Mesendoderm (in vitro differentiated cells): Measurements from ENCODE around the gene RHOBTB3.
A peak's percentile ranks its signal among the peaks of the same experiment; 100 is the strongest.
"Not testable (repeated sequence)": the region's sequence is repeated elsewhere in the genome, so short reads cannot be mapped to it uniquely, and the experiment has no call there.

Experiments
- DNase-seq: peaks from one replicate; pipeline ENCODE4 v3.0.0; 2013
- H2AK5ac ChIP-seq: 2 replicates; pipeline ENCODE4 v1.6.1; 2013; ENCODE audit warnings: low read length, inconsistent platforms
- H2BK120ac ChIP-seq: 2 replicates; pipeline ENCODE4 v1.6.1; 2013; ENCODE audit warnings: low read depth, mild to moderate bottlenecking, low read length, moderate library complexity, mixed read lengths
- H2BK15ac ChIP-seq: replicated peaks from 2 replicates; pipeline ENCODE4 v1.6.1; 2013; ENCODE audit warnings: low read depth, mild to moderate bottlenecking, moderate library complexity
- H2BK5ac ChIP-seq: 2 replicates; pipeline ENCODE4 v1.6.1; 2013; ENCODE audit warnings: low read length, inconsistent platforms
- H3K18ac ChIP-seq: 2 replicates; pipeline ENCODE4 v1.6.1; 2013; ENCODE audit warnings: mild to moderate bottlenecking, low read length, mixed read lengths
- H3K23ac ChIP-seq: one replicate; pipeline ENCODE4 v1.6.1; 2013; ENCODE audit warnings: low read length
- H3K27ac ChIP-seq: 2 replicates; pipeline ENCODE4 v1.5.1; 2013; ENCODE audit warnings: low read depth, mild to moderate bottlenecking, inconsistent platforms, low read length, moderate library complexity
- H3K27me3 ChIP-seq: 2 replicates; pipeline ENCODE4 v1.6.1; 2013; ENCODE audit warnings: low read length, control low read depth, mild to moderate bottlenecking, inconsistent platforms; ENCODE audit not compliant: insufficient read depth, poor library complexity
- H3K36me3 ChIP-seq: 2 replicates; pipeline ENCODE4 v1.6.1; 2013; ENCODE audit warnings: low read length, inconsistent platforms; ENCODE audit not compliant: control insufficient read depth, insufficient read depth
- H3K4ac ChIP-seq: one replicate; pipeline ENCODE4 v1.6.1; 2013; ENCODE audit warnings: low read depth, mild to moderate bottlenecking, low read length, moderate library complexity
- H3K4me1 ChIP-seq: 2 replicates; pipeline ENCODE4 v1.6.1; 2013; ENCODE audit warnings: low read depth, low read length, inconsistent platforms; ENCODE audit not compliant: control insufficient read depth
- H3K4me2 ChIP-seq: 2 replicates; pipeline ENCODE4 v1.6.1; 2013; ENCODE audit warnings: low read length
- H3K4me3 ChIP-seq: 2 replicates; pipeline ENCODE4 v1.5.1; 2013; ENCODE audit warnings: mild to moderate bottlenecking, low read length
- H3K56ac ChIP-seq: one replicate; pipeline ENCODE4 v1.6.1; 2013; ENCODE audit warnings: low read length
- H3K79me1 ChIP-seq: 2 replicates; pipeline ENCODE4 v1.6.1; 2013; ENCODE audit warnings: low read length, inconsistent platforms
- H3K79me2 ChIP-seq: 2 replicates; pipeline ENCODE4 v1.6.1; 2013; ENCODE audit warnings: mild to moderate bottlenecking, low read length; ENCODE audit not compliant: control insufficient read depth, insufficient read depth
- H3K9ac ChIP-seq: 2 replicates; pipeline ENCODE4 v1.6.1; 2013; ENCODE audit warnings: low read length, inconsistent platforms
- H4K5ac ChIP-seq: one replicate; pipeline ENCODE4 v1.6.1; 2013; ENCODE audit warnings: low read length
- H4K8ac ChIP-seq: one replicate; pipeline ENCODE4 v1.6.1; 2013; ENCODE audit warnings: low read depth, mild to moderate bottlenecking, control low read depth, low read length, moderate library complexity
- whole genome bisulfite sequencing: extraction: QIAGEN DNeasy Blood & Tissue Kit; methylation state at CpG from one replicate; pipeline ENCODE4 v1.1.7; 2013; ENCODE audit warnings: low lambda C conversion rate, missing lambda C conversion rate; ENCODE audit not compliant: insufficient coverage; ENCODE audit errors: extremely low coverage; 5-methylcytosine and 5-hydroxymethylcytosine counted together

RHOBTB3 gene

DNA sequence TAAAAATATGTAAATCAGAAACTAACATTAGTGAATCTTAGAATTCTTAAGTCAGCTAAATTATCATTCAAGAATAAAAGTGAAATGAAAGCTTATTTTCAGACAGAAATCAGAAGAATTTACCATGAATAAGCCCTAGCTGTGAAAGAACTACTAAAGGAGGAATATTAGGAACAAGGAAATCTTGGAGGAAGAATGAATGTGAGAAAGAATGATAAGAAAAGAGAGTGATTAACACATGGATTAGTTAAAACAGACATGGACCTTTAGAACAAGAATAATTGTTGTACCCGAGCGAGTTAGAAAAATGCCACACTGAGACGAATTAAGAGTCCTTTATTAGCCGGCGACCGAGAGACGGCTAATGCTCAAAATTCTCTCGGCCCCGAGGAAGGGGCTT, 24.1 kb upstream of the RHOBTB3 start:
- Histone ChIP-seq H2BK15ac (no peak overlapping the region), H3K18ac (no peak overlapping the region), H3K36me3 (no peaks in the 10 kb centered on the region), H3K79me1 (no peaks in the 10 kb centered on the region), H2AK5ac (no peak overlapping the region), H3K9ac (no peak overlapping the region), H4K5ac (no peak overlapping the region), H3K4me2 (no peak overlapping the region), H3K23ac (no peak overlapping the region), H3K4me3 (no peak overlapping the region), H3K4ac (no peak overlapping the region), H3K56ac (no peak overlapping the region), H3K4me1 (peaks cover 4% of the 10 kb centered on the region), H3K27me3 (no peaks in the 10 kb centered on the region), H2BK5ac (no peak overlapping the region), H3K27ac (no peak overlapping the region), H3K79me2 (no peaks in the 10 kb centered on the region), H2BK120ac (no peak overlapping the region), H4K8ac (no peak overlapping the region)
- WGBS: no CpG with 5 or more reads among the region's 9 CpGs
- DNase-seq: no peak

- peak; percentile 90 for DNase-seq
- not testable (repeated sequence) for H3K79me2 ChIP-seq, H2AK5ac ChIP-seq, H4K8ac ChIP-seq, H3K4me3 ChIP-seq, H3K79me1 ChIP-seq, H4K5ac ChIP-seq, H2BK120ac ChIP-seq, H3K27ac ChIP-seq, H3K4ac ChIP-seq, H3K18ac ChIP-seq, H3K4me2 ChIP-seq, H3K27me3 ChIP-seq, H3K56ac ChIP-seq, H3K23ac ChIP-seq, H3K4me1 ChIP-seq, H3K36me3 ChIP-seq, H3K9ac ChIP-seq, H2BK15ac ChIP-seq
- WGBS: no CpG with 5 or more reads among the region's 8 CpGs
- H2BK5ac ChIP-seq: peak overlapping the region; percentile 67
Measured at GRCh38 chr5:95707534-95708188, 23.5 kb upstream of the RHOBTB3 start.

GRCh38 chr5:95708876-95709275, 22.3 kb upstream of the RHOBTB3 start:
- Histone ChIP-seq H3K27ac (no peak overlapping the region), H2BK15ac (no peak overlapping the region), H2BK5ac (peak overlapping the region; percentile 15), H3K4me1 (peaks cover 7% of the 10 kb centered on the region), H3K4me2 (no peak overlapping the region), H3K23ac (no peak overlapping the region), H3K9ac (no peak overlapping the region), H4K8ac (no peak overlapping the region), H2AK5ac (peak overlapping the region; percentile 55), H4K5ac (no peak overlapping the region), H3K79me1 (no peaks in the 10 kb centered on the region), H3K27me3 (no peaks in the 10 kb centered on the region), H3K79me2 (no peaks in the 10 kb centered on the region), H3K56ac (peak overlapping the region; percentile 56), H3K36me3 (no peaks in the 10 kb centered on the region), H2BK120ac (peak overlapping the region; percentile 5), H3K18ac (peak overlapping the region; percentile 7), H3K4me3 (no peak overlapping the region), H3K4ac (peak overlapping the region; percentile 84)
- no peak for DNase-seq
- no CpG with 5 or more reads among the region's 7 CpGs for WGBS

GRCh38 chr5:95709967-95710650, 21.0 kb upstream of the RHOBTB3 start:
- Histone ChIP-seq H2BK15ac (no peak overlapping the region), H3K4me3 (no peak overlapping the region), H2AK5ac (peak overlapping the region; percentile 97), H3K18ac (peak overlapping the region; percentile 89), H3K9ac (peak overlapping the region; percentile 50), H2BK120ac (peak overlapping the region; percentile 83), H4K8ac (peak overlapping the region; percentile 78), H3K23ac (no peak overlapping the region), H3K4ac (peak overlapping the region; percentile 75), H3K27me3 (no peaks in the 10 kb centered on the region), H3K79me2 (no peaks in the 10 kb centered on the region), H3K27ac (peak overlapping the region; percentile 82), H4K5ac (no peak overlapping the region), H3K4me1 (peaks cover 7% of the 10 kb centered on the region), H3K79me1 (no peaks in the 10 kb centered on the region), H3K56ac (peak overlapping the region; percentile 79), H3K36me3 (no peaks in the 10 kb centered on the region), H2BK5ac (peak overlapping the region; percentile 98), H3K4me2 (peak overlapping the region; percentile 12)
- peak; percentile 98 for DNase-seq
- no CpG with 5 or more reads among the region's 15 CpGs for WGBS

- WGBS: no CpG with 5 or more reads among the region's 23 CpGs
- peak overlapping the region; percentile 76 for H2AK5ac ChIP-seq
- not testable (repeated sequence) for H4K8ac ChIP-seq, H3K4me1 ChIP-seq, H3K79me1 ChIP-seq, H2BK15ac ChIP-seq, H3K4me3 ChIP-seq, H3K27me3 ChIP-seq, H3K79me2 ChIP-seq, H3K36me3 ChIP-seq
- DNase-seq: peak; percentile 84
- H3K4me2 ChIP-seq: peak overlapping the region; percentile 37
- H3K9ac ChIP-seq: peak overlapping the region; percentile 76
- H2BK5ac ChIP-seq: peak overlapping the region; percentile 89
- H3K56ac ChIP-seq: peak overlapping the region; percentile 87
- H2BK120ac ChIP-seq: peak overlapping the region; percentile 83
- peak overlapping the region; percentile 97 for H3K4ac ChIP-seq
- peak overlapping the region; percentile 98 for H3K23ac ChIP-seq
- peak overlapping the region; percentile 85 for H4K5ac ChIP-seq
- H3K18ac ChIP-seq: peak overlapping the region; percentile 87
- H3K27ac ChIP-seq: peak overlapping the region; percentile 87
Measured at GRCh38 chr5:95710651-95711500, 20.3 kb upstream of the RHOBTB3 start.
